HEK293T (cell line): ENCODE measurements around the gene CD28.
"Not testable (repeated sequence)": the region's sequence is repeated elsewhere in the genome, so short reads cannot be mapped to it uniquely, and the experiment has no call there.

Source experiments
- ARNT ChIP-seq: fragments of 450-650 bp; IDR thresholded peaks from 2 replicates; pipeline ENCODE4 v1.6.1; 2017; ENCODE audit warnings: mild to moderate bottlenecking
- BHLHE40 ChIP-seq: fragments of 450-650 bp; IDR thresholded peaks from 2 replicates; pipeline ENCODE4 v1.6.1; 2016; ENCODE audit warnings: mild to moderate bottlenecking, moderate library complexity, borderline replicate concordance
- ELF4 ChIP-seq: fragments of 450-650 bp; IDR thresholded peaks from 2 replicates; pipeline ENCODE4 v1.6.1; 2017; ENCODE audit warnings: antibody characterized with exemption
- FOXA1 ChIP-seq: fragments of 450-650 bp; IDR thresholded peaks from 2 replicates; pipeline ENCODE4 v1.6.1; 2016; ENCODE audit warnings: mild to moderate bottlenecking
- FOXK2 ChIP-seq: fragments of 450-650 bp; IDR thresholded peaks from 2 replicates; pipeline ENCODE4 v1.6.1; 2016; ENCODE audit warnings: mild to moderate bottlenecking
- FOXM1 ChIP-seq: fragments of 450-650 bp; IDR thresholded peaks from 2 replicates; pipeline ENCODE4 v1.6.1; 2017; ENCODE audit warnings: mild to moderate bottlenecking, borderline replicate concordance
- LEF1 ChIP-seq: fragments of 450-650 bp; IDR thresholded peaks from 2 replicates; pipeline ENCODE4 v1.6.1; 2017; ENCODE audit warnings: mild to moderate bottlenecking, borderline replicate concordance
- SP1 ChIP-seq: fragments of 450-650 bp; IDR thresholded peaks from 2 replicates; pipeline ENCODE4 v1.6.1; 2017
- SUZ12 ChIP-seq: fragments of 450-650 bp; IDR thresholded peaks from 2 replicates; pipeline ENCODE4 v1.6.1; 2016; ENCODE audit warnings: mild to moderate bottlenecking
- TARDBP ChIP-seq: fragments of 450-650 bp; IDR thresholded peaks from 2 replicates; pipeline ENCODE4 v1.6.1; 2016
- ZNF384 ChIP-seq: fragments of 450-650 bp; IDR thresholded peaks from 2 replicates; pipeline ENCODE4 v1.6.1; 2016

GRCh38 chr2:203697763-203698162 is 8.7 kb upstream of the CD28 start:
- not testable (repeated sequence) for TF ChIP-seq FOXM1, ZNF384, ELF4, FOXK2, LEF1, SUZ12, SP1, BHLHE40, FOXA1, ARNT, TARDBP
